ENCODE results near the gene RASD1. TPM values are rescaled to one million over a fixed set of nuclear protein-coding genes. Genes with fewer than 3 reads are reported as not detected.
"Not testable (repeated sequence)": the region's sequence is repeated elsewhere in the genome, so short reads cannot be mapped to it uniquely, and the experiment has no call there.

RASD1 gene
- total RNA-seq, 1 experiment from 2014 or later: 59.0 TPM

DNA sequence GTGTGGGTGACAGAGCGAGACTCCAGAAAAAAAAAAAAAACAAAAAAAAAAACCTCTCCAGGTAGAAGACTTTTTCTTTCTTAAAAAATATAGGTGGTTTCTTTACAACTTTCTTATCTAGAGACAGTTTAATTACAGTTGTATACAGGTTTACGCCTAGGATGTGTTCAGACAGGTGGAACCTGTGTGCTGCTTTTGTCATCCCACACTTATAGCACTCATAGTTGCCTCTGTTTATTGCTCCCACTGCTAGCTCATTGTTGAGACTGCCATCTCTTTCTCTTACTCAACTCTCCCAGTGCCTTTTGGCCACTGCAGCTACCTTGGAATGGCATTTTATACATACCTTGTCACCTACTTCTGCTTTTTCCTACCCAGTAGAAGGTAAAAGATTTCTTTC, 38.5 kb downstream of the RASD1 start:
- Histone ChIP-seq H3K4me3 (ENCODE audit: low read length) (no peak overlapping the region), H3K27me3 (ENCODE audit: low read length) (no peaks in the 10 kb centered on the region), H3K9me2 (replicated peaks; ENCODE audit: low read length) (no peaks in the 10 kb centered on the region), H3K4me2 (ENCODE audit: low read length) (no peak overlapping the region), H3K27ac (ENCODE audit: low read length) (no peak overlapping the region), H3F3A (ENCODE audit: low read length, unreplicated experiment) (no peaks in the 10 kb centered on the region), H3K79me2 (ENCODE audit: low read length) (no peaks in the 10 kb centered on the region), H3K9me3 (ENCODE audit: low read length) (no peaks in the 10 kb centered on the region), H3K36me3 (ENCODE audit: low read depth, low read length) (no peaks in the 10 kb centered on the region), H3K4me1 (ENCODE audit: insufficient read depth, low read length) (no peaks in the 10 kb centered on the region), H4K20me1 (ENCODE audit: low read length) (no peaks in the 10 kb centered on the region), H3K9ac (ENCODE audit: low read length) (no peak overlapping the region), H2AFZ (ENCODE audit: low read length) (no peak overlapping the region)
- ATAC-seq (no peak), DNase-seq (no peak)
- ChIA-PET POLR2A (ENCODE audit: unreplicated experiment) (no interaction called here), CTCF (no interaction called here)
- intact Hi-C loops (cut with micrococcal nuclease): no loop called here
- TF ChIP-seq EZH2 (IDR thresholded peaks at IDR 0.05; ENCODE audit: low read length, unreplicated experiment) (no peak), EZH2phosphoT487 (IDR thresholded peaks at IDR 0.05; ENCODE audit: borderline replicate concordance, low read length) (no peak)
- TF ChIP-seq, protein P1, sequence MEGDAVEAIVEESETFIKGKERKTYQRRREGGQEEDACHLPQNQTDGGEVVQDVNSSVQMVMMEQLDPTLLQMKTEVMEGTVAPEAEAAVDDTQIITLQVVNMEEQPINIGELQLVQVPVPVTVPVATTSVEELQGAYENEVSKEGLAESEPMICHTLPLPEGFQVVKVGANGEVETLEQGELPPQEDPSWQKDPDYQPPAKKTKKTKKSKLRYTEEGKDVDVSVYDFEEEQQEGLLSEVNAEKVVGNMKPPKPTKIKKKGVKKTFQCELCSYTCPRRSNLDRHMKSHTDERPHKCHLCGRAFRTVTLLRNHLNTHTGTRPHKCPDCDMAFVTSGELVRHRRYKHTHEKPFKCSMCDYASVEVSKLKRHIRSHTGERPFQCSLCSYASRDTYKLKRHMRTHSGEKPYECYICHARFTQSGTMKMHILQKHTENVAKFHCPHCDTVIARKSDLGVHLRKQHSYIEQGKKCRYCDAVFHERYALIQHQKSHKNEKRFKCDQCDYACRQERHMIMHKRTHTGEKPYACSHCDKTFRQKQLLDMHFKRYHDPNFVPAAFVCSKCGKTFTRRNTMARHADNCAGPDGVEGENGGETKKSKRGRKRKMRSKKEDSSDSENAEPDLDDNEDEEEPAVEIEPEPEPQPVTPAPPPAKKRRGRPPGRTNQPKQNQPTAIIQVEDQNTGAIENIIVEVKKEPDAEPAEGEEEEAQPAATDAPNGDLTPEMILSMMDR (conservative IDR thresholded peaks at IDR 0.05; ENCODE audit: low read depth, low read length): no peak
- no TSS peak for BruUV-seq (replicated peaks)

DNA sequence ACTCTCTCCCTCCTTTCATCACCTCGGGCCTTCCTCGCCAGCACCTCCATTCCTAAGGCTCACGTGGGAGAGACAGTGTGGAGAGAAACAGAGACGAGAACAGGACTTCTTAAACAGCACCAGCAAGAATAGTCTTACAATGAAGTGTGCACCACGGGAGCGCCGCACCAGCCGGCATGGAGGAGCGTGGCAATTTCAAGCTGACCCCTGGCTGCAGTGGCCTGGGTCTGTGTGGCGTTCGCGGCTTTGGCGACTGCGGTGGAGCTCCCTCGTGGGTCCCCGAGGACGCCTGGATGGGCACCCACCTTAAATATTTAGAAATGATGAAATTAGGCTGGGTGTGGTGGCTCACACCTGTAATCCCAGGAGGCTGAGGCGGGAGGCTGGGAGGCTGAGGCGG, 39.9 kb downstream of the RASD1 start:
- intact Hi-C loops (cut with micrococcal nuclease): no loop called here
- no peaks in the 10 kb centered on the region for H3K9me2 ChIP-seq (replicated peaks; ENCODE audit: low read length)
- H3K27me3 ChIP-seq (ENCODE audit: low read length): no peaks in the 10 kb centered on the region
- no peak overlapping the region for H2AFZ ChIP-seq (ENCODE audit: low read length)
- H4K20me1 ChIP-seq (ENCODE audit: low read length): no peaks in the 10 kb centered on the region
- no peaks in the 10 kb centered on the region for H3K9me3 ChIP-seq (ENCODE audit: low read length)
- DNase-seq (no peak), ATAC-seq (no peak)
- ChIA-PET POLR2A (ENCODE audit: unreplicated experiment) (no interaction called here), CTCF (no interaction called here)
- BruUV-seq (replicated peaks): no TSS peak
- H3K79me2 ChIP-seq (ENCODE audit: low read length): no peaks in the 10 kb centered on the region
- TF ChIP-seq EZH2phosphoT487 (IDR thresholded peaks at IDR 0.05; ENCODE audit: borderline replicate concordance, low read length): no peak
- TF ChIP-seq, protein P1 (conservative IDR thresholded peaks at IDR 0.05; ENCODE audit: low read depth, low read length): no peak
- no peak for TF ChIP-seq EZH2 (IDR thresholded peaks at IDR 0.05; ENCODE audit: low read length, unreplicated experiment)
- H3K36me3 ChIP-seq (ENCODE audit: low read depth, low read length): no peaks in the 10 kb centered on the region
- H3K4me3 ChIP-seq (ENCODE audit: low read length): no peak overlapping the region
- no peak overlapping the region for H3K4me2 ChIP-seq (ENCODE audit: low read length)
- no peaks in the 10 kb centered on the region for H3K4me1 ChIP-seq (ENCODE audit: insufficient read depth, low read length)
- no peak overlapping the region for H3K27ac ChIP-seq (ENCODE audit: low read length)
- no peak overlapping the region for H3K9ac ChIP-seq (ENCODE audit: low read length)
- H3F3A ChIP-seq (ENCODE audit: low read length, unreplicated experiment): no peaks in the 10 kb centered on the region

DNA sequence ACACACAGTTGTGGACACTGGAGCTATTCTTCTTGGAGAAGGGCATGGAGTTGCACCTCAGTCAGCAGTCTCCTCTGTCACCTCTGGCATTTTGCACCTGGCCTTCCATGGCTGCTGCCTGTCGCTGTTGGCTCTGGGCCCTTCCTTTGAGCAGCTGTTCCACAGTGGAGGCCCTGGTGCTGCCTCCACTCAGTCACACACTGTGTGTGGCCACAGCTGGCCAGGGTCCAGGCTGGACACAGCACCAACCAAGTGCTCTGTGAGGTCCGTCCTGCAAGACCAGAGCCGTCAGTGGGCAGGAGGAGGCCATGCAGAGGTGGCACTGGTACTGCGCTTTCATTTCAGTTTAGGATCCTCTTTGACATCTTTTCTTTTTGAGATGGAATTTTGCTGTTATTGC, 41.0 kb downstream of the RASD1 start:
- H3K36me3 ChIP-seq (ENCODE audit: low read depth, low read length): no peaks in the 10 kb centered on the region
- H3K9me3 ChIP-seq (ENCODE audit: low read length): no peaks in the 10 kb centered on the region
- no peaks in the 10 kb centered on the region for H3K27me3 ChIP-seq (ENCODE audit: low read length)
- H3K79me2 ChIP-seq (ENCODE audit: low read length): no peaks in the 10 kb centered on the region
- no peaks in the 10 kb centered on the region for H4K20me1 ChIP-seq (ENCODE audit: low read length)
- no TSS peak for BruUV-seq (replicated peaks)
- H3K4me1 ChIP-seq (ENCODE audit: insufficient read depth, low read length): no peaks in the 10 kb centered on the region
- H3F3A ChIP-seq (ENCODE audit: low read length, unreplicated experiment): no peaks in the 10 kb centered on the region
- no peaks in the 10 kb centered on the region for H3K9me2 ChIP-seq (replicated peaks; ENCODE audit: low read length)
- no peak overlapping the region for H2AFZ ChIP-seq (ENCODE audit: low read length)
- no peak overlapping the region for H3K4me3 ChIP-seq (ENCODE audit: low read length)
- POLR2A ChIA-PET (ENCODE audit: unreplicated experiment): no interaction called here
- H3K27ac ChIP-seq (ENCODE audit: low read length): no peak overlapping the region
- DNase-seq (no peak), ATAC-seq (no peak)
- H3K4me2 ChIP-seq (ENCODE audit: low read length): no peak overlapping the region
- no peak overlapping the region for H3K9ac ChIP-seq (ENCODE audit: low read length)
- CTCF ChIA-PET: no interaction called here
- TF ChIP-seq EZH2phosphoT487 (IDR thresholded peaks at IDR 0.05; ENCODE audit: borderline replicate concordance, low read length) (no peak), EZH2 (IDR thresholded peaks at IDR 0.05; ENCODE audit: low read length, unreplicated experiment) (no peak)
- TF ChIP-seq, protein P1 (conservative IDR thresholded peaks at IDR 0.05; ENCODE audit: low read depth, low read length): no peak
- intact Hi-C loops (cut with micrococcal nuclease): no loop called here

DNA sequence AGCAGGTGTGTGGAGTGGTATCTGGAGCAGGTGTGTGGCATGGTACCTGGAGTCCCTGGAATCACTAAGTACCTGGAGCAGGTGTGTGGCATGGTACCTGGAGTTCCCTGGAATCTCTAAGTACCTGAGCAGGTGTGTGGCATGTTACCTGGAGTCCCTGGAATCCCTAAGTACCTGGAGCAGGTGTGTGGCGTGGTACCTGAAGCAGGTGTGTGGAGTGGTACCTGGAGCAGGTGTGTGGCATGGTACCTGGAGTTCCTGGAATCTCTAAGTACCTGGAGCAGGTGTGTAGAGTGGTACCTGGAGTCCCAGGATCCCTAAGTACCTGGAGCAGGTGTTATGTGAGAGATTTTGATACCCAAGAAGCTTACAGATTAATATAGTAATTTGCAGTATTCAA, 41.5 kb downstream of the RASD1 start:
- H3K9me3 ChIP-seq (ENCODE audit: low read length); H3K9me2 ChIP-seq (replicated peaks; ENCODE audit: low read length); H3K4me1 ChIP-seq (ENCODE audit: insufficient read depth, low read length); H2AFZ ChIP-seq (ENCODE audit: low read length); ATAC-seq; POLR2A ChIA-PET (ENCODE audit: unreplicated experiment); H3K27ac ChIP-seq (ENCODE audit: low read length); H3K9ac ChIP-seq (ENCODE audit: low read length); H3F3A ChIP-seq (ENCODE audit: low read length, unreplicated experiment); H3K4me2 ChIP-seq (ENCODE audit: low read length); intact Hi-C loops (cut with micrococcal nuclease); H3K27me3 ChIP-seq (ENCODE audit: low read length); H3K36me3 ChIP-seq (ENCODE audit: low read depth, low read length); H3K4me3 ChIP-seq (ENCODE audit: low read length); BruUV-seq (replicated peaks); CTCF ChIA-PET; H4K20me1 ChIP-seq (ENCODE audit: low read length); DNase-seq; H3K79me2 ChIP-seq (ENCODE audit: low read length): not testable (repeated sequence)
